ENCODE measurements around the gene HDAC9. TPM values are rescaled to one million over a fixed set of nuclear protein-coding genes. Genes with fewer than 3 reads are reported as not detected.

HDAC9 gene
- total and polyA plus RNA-seq, 4 donors, result 2.2 to 41.0 (median 4.1) TPM

DNA sequence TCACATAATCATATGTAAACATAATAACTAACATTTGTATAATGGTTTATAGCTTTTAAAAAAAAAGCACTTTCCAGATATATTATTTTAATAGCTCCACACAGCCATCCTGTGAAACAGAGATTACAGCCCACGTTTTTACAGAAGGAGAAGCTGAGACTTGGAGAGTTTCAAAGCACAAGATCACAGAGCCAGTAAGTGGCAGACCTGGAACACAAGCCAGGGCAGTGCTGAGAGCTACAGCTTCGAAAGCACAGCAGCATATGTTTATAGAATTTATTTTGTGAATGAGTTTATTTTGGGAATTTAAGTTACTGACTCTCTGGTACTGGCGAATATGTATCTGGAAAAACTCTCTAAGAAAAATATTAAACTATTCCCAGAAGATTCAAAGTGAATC, 149.4 kb downstream of the HDAC9 start:
- Histone ChIP-seq H3K9me3 (ENCODE audit: control insufficient read depth in 4 of 4, insufficient read depth in 3 of 4, low read length in 3 of 4) (no peaks in the 10 kb centered on the region), H3K27ac (ENCODE audit: low read depth in 1 of 2, low read length in 1 of 2) (no peak overlapping the region)
- no peak for ATAC-seq (ENCODE audit: insufficient read depth, low FRiP score)

DNA sequence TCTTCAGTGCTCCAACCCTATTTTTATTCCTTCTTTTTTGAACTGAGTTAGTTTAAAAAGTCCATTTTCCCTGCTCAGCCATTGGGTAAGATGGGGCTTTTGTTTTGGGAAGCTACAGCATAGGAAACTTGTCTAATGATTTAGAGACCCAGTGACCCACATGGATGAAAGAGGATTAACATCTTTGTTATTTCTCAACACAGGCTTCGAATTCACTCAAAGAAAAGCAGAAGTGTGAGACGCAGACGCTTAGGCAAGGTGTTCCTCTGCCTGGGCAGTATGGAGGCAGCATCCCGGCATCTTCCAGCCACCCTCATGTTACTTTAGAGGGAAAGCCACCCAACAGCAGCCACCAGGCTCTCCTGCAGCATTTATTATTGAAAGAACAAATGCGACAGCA, 152.0 kb downstream of the HDAC9 start:
- Histone ChIP-seq H3K27me3 (ENCODE audit: control insufficient read depth in 3 of 3, insufficient read depth in 3 of 3, low read length in 2 of 3) (no peaks in the 10 kb centered on the region), H3K9ac (ENCODE audit: insufficient read depth in 1 of 2, low read length in 2 of 2) (no peak overlapping the region), H3K4me1 (ENCODE audit: control insufficient read depth in 5 of 5, insufficient read depth in 5 of 5, low read length in 5 of 5) (peaks cover 0 to 7% (median 0%) of the 10 kb centered on the region in 5 donors), H3K36me3 (ENCODE audit: control insufficient read depth in 4 of 4, insufficient read depth in 4 of 4, low read length in 4 of 4) (peaks cover 0 to 9% (median 0%) of the 10 kb centered on the region in 4 donors), H3K9me3 (ENCODE audit: control insufficient read depth in 4 of 4, insufficient read depth in 3 of 4, low read length in 3 of 4) (no peaks in the 10 kb centered on the region), H3K4me3 (no peak overlapping the region), H3K27ac (ENCODE audit: low read depth in 1 of 2, low read length in 1 of 2) (no peak overlapping the region)
- WGBS, 2 donors, result 57 to 83% methylated on average over 5 of the region's 5 CpGs
- no peak for DNase-seq
- TF ChIP-seq, protein P1, sequence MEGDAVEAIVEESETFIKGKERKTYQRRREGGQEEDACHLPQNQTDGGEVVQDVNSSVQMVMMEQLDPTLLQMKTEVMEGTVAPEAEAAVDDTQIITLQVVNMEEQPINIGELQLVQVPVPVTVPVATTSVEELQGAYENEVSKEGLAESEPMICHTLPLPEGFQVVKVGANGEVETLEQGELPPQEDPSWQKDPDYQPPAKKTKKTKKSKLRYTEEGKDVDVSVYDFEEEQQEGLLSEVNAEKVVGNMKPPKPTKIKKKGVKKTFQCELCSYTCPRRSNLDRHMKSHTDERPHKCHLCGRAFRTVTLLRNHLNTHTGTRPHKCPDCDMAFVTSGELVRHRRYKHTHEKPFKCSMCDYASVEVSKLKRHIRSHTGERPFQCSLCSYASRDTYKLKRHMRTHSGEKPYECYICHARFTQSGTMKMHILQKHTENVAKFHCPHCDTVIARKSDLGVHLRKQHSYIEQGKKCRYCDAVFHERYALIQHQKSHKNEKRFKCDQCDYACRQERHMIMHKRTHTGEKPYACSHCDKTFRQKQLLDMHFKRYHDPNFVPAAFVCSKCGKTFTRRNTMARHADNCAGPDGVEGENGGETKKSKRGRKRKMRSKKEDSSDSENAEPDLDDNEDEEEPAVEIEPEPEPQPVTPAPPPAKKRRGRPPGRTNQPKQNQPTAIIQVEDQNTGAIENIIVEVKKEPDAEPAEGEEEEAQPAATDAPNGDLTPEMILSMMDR (IDR thresholded peaks at IDR 0.05; ENCODE audit: control extremely low read depth, extremely low read depth), result no peak
- no peak for ATAC-seq (ENCODE audit: insufficient read depth, low FRiP score)

More for the DNA sequence above, 149.4 kb downstream of the HDAC9 start:
- Histone ChIP-seq H3K9ac (ENCODE audit: insufficient read depth in 1 of 2, low read length in 2 of 2) (no peak overlapping the region), H3K4me3 (no peak overlapping the region), H3K4me1 (ENCODE audit: control insufficient read depth in 5 of 5, insufficient read depth in 5 of 5, low read length in 5 of 5) (peaks cover 0 to 7% (median 0%) of the 10 kb centered on the region in 5 donors), H3K36me3 (ENCODE audit: control insufficient read depth in 4 of 4, insufficient read depth in 4 of 4, low read length in 4 of 4) (peaks cover 0 to 9% (median 0%) of the 10 kb centered on the region in 4 donors), H3K27me3 (ENCODE audit: control insufficient read depth in 3 of 3, insufficient read depth in 3 of 3, low read length in 2 of 3) (no peaks in the 10 kb centered on the region)
- TF ChIP-seq, protein P1 (IDR thresholded peaks at IDR 0.05; ENCODE audit: control extremely low read depth, extremely low read depth), result no peak
- DNase-seq, result no peak
- WGBS, 2 donors, result 69 to 78% methylated on average over 3 of the region's 3 CpGs

DNA sequence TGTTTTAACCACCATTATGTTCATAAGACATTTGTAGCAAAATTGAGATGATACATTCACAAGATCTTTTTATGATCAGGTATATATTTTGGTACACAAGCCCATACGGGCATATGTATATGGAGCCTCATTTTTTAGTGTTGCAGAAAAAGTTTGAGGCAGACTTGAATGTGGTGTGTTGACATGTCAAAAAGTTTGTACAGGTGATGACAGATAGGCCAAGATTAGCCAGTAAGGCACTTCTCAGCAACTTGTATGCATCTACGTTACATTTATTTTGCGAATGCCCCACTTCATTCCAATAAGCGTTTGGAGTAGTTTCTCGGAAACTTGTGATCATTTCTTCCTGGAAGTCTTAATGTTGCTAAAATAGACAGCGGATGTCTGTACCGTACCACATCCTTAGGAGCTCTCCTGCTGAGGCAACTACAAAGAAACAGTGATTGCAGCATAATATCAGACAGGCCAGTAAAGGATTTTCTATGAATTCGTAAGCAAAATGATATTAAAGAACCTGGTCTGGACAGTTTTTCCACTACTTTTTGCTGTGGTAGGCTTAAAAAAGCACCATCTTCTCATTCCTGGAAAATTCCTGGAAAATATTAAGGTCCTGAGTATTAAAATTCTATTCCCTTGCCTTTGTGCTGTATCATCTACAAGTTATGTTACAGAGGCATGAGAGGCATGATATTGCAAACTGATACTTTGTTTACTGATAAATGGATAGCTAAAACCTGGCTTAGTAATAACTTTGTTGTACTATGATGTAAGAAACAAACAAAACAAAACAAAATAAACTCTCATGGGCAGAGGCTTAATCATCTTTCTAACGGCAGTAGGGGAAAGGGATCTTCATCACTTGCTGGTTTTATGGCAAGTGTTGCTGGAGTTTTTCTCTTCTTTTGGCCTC, 153.6 kb downstream of the HDAC9 start:
- Histone ChIP-seq H3K27me3 (ENCODE audit: control insufficient read depth in 3 of 3, insufficient read depth in 3 of 3, low read length in 2 of 3) (no peaks in the 10 kb centered on the region), H3K9ac (ENCODE audit: insufficient read depth in 1 of 2, low read length in 2 of 2) (no peak overlapping the region), H3K4me1 (ENCODE audit: control insufficient read depth in 5 of 5, insufficient read depth in 5 of 5, low read length in 5 of 5) (peaks cover 0 to 4% (median 0%) of the 10 kb centered on the region in 5 donors), H3K9me3 (ENCODE audit: control insufficient read depth in 4 of 4, insufficient read depth in 3 of 4, low read length in 3 of 4) (no peaks in the 10 kb centered on the region), H3K27ac (ENCODE audit: low read depth in 1 of 2, low read length in 1 of 2) (no peak overlapping the region), H3K4me3 (no peak overlapping the region), H3K36me3 (ENCODE audit: control insufficient read depth in 4 of 4, insufficient read depth in 4 of 4, low read length in 4 of 4) (peaks cover 0 to 9% (median 0%) of the 10 kb centered on the region in 4 donors)
- DNase-seq, result no peak
- no peak for ATAC-seq (ENCODE audit: insufficient read depth, low FRiP score)
- TF ChIP-seq, protein P1 (IDR thresholded peaks at IDR 0.05; ENCODE audit: control extremely low read depth, extremely low read depth), result no peak
- 92 to 95% methylated on average over 9 of the region's 9 CpGs for WGBS, 2 donors
